Osteocyte (in vitro differentiated cells): Measurements from ENCODE around the gene TRIM44. TPM values are rescaled to one million over a fixed set of nuclear protein-coding genes. Genes with fewer than 3 reads are reported as not detected.
A peak's percentile ranks its signal among the peaks of the same experiment; 100 is the strongest.

ENCODE experiments used
- DNase-seq: peaks from one replicate; pipeline ENCODE4 v3.0.0; 2021; ENCODE audit warnings: mixed read lengths; ENCODE audit not compliant: unreplicated experiment; ENCODE audit errors: extremely low spot score
- H3K27ac Mint-ChIP-seq: one replicate; pipeline ENCODE4 v1.8.0; 2021; ENCODE audit warnings: mild to moderate bottlenecking, mixed read lengths; ENCODE audit not compliant: unreplicated experiment
- H3K27me3 Mint-ChIP-seq: one replicate; pipeline ENCODE4 v1.8.0; 2021; ENCODE audit warnings: mixed read lengths; ENCODE audit not compliant: unreplicated experiment
- H3K36me3 Mint-ChIP-seq: one replicate; pipeline ENCODE4 v1.8.0; 2021; ENCODE audit warnings: mixed read lengths; ENCODE audit not compliant: unreplicated experiment
- H3K4me1 Mint-ChIP-seq: one replicate; pipeline ENCODE4 v1.8.0; 2021; ENCODE audit warnings: mixed read lengths; ENCODE audit not compliant: unreplicated experiment
- H3K4me3 Mint-ChIP-seq: one replicate; pipeline ENCODE4 v1.8.0; 2021; ENCODE audit warnings: mild to moderate bottlenecking, moderate library complexity, mixed read lengths; ENCODE audit not compliant: unreplicated experiment
- H3K9me3 Mint-ChIP-seq: one replicate; pipeline ENCODE4 v1.8.0; 2021; ENCODE audit warnings: mixed read lengths; ENCODE audit not compliant: unreplicated experiment
- total RNA-seq: library from RNA; stranded (reverse); gene quantifications from 2 replicates; pipeline ENCODE4 v1.2.1, GENCODE V29; 2021
- TF ChIP-seq, protein P1 (sequence below): fragments of 200-600 bp; sonication (generic); IDR thresholded peaks from 2 replicates; pipeline ENCODE4 v1.5.0; 2021; ENCODE audit warnings: antibody characterized with exemption, mild to moderate bottlenecking, moderate library complexity

TRIM44 gene
- total RNA-seq, 1 donor from 2014 or later = 79.9 TPM

GRCh38 chr11:35678471-35678870, 15.9 kb downstream of the TRIM44 start:
- DNase-seq = no peak
- no peaks in the 10 kb centered on the region for H3K27me3 Mint-ChIP-seq
- no peak overlapping the region for H3K27ac Mint-ChIP-seq
- peaks cover 42% of the 10 kb centered on the region for H3K4me1 Mint-ChIP-seq
- TF ChIP-seq, protein P1, sequence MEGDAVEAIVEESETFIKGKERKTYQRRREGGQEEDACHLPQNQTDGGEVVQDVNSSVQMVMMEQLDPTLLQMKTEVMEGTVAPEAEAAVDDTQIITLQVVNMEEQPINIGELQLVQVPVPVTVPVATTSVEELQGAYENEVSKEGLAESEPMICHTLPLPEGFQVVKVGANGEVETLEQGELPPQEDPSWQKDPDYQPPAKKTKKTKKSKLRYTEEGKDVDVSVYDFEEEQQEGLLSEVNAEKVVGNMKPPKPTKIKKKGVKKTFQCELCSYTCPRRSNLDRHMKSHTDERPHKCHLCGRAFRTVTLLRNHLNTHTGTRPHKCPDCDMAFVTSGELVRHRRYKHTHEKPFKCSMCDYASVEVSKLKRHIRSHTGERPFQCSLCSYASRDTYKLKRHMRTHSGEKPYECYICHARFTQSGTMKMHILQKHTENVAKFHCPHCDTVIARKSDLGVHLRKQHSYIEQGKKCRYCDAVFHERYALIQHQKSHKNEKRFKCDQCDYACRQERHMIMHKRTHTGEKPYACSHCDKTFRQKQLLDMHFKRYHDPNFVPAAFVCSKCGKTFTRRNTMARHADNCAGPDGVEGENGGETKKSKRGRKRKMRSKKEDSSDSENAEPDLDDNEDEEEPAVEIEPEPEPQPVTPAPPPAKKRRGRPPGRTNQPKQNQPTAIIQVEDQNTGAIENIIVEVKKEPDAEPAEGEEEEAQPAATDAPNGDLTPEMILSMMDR = no peak
- no peak overlapping the region for H3K4me3 Mint-ChIP-seq
- no peaks in the 10 kb centered on the region for H3K9me3 Mint-ChIP-seq
- no peaks in the 10 kb centered on the region for H3K36me3 Mint-ChIP-seq

DNA sequence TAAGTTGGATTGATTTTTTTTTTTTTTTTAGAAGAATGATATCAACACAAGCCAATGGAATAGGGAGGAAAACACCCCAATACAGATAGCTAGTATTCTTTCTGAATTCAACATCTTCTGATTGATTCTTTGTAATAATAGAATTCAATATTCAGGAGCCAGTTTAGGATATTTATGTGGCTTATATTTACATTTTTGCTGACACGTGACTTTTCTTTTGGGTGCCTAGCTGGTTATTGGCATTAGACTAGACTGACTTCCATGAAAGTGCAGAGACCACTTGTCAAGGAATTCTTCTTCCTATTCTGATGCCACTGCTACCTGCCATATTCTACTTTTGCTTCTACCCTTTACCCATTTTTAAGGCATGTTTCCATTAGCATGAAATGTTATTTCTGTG, 16.4 kb downstream of the TRIM44 start:
- Mint-ChIP-seq H3K9me3 (no peaks in the 10 kb centered on the region), H3K4me3 (no peak overlapping the region), H3K27ac (no peak overlapping the region), H3K4me1 (peaks cover 42% of the 10 kb centered on the region), H3K27me3 (no peaks in the 10 kb centered on the region), H3K36me3 (no peaks in the 10 kb centered on the region)
- TF ChIP-seq, protein P1 = no peak
- DNase-seq = no peak

DNA sequence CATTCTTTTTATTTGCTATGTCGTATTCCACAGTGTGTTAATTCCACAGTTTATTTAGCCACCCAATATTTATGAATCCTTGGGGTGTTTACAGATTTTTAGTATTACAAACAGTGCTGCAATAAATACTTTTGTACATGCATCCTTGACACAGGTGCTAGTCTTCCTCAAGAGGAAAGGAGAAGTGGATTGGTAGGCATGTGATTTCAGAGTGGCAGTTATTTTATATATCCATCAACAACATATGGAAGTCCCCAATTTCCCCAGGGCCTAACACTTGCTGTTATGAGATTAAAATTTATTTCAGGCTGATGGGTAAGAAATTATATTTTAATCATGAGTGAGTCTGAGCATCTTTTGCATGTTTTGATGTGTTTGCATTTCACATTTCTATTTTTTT, 17.9 kb downstream of the TRIM44 start:
- no peak for DNase-seq
- peaks cover 5% of the 10 kb centered on the region for H3K36me3 Mint-ChIP-seq
- H3K9me3 Mint-ChIP-seq = no peaks in the 10 kb centered on the region
- H3K4me1 Mint-ChIP-seq = peaks cover 33% of the 10 kb centered on the region
- no peaks in the 10 kb centered on the region for H3K27me3 Mint-ChIP-seq
- TF ChIP-seq, protein P1 = no peak
- H3K4me3 Mint-ChIP-seq = no peak overlapping the region
- no peak overlapping the region for H3K27ac Mint-ChIP-seq

DNA sequence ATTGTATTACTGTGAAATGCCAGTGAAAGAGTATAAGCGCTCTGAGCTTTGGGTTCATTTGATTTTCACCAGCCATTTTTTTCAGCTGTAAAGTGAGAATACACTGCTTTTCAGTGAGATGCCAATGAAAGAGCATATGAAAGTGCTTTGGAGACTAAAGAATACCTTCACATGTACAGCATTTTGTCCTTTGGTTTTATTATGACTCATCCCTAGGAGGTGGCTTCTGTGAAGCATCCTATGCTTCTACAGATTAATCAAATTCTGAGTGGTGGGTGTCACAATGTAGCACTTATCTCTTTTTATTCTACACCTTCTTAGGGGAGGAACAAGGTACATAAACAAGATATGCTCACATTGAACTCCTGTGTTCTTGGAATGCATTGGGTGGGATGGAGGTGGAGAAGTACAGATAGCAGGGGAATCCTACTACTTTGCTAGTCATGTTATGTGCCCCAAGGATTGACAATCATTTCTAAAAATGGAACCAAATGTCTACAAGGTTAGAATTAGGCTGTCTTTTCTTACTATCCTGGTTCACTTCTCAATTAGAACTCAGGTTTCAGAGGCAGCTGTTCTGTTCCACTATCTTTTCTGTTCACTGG, 18.7 kb downstream of the TRIM44 start:
- Mint-ChIP-seq H3K27ac (no peak overlapping the region), H3K27me3 (no peaks in the 10 kb centered on the region), H3K9me3 (no peaks in the 10 kb centered on the region), H3K4me3 (no peak overlapping the region), H3K4me1 (peaks cover 27% of the 10 kb centered on the region), H3K36me3 (peaks cover 11% of the 10 kb centered on the region)
- TF ChIP-seq, protein P1 = no peak
- no peak for DNase-seq

DNA sequence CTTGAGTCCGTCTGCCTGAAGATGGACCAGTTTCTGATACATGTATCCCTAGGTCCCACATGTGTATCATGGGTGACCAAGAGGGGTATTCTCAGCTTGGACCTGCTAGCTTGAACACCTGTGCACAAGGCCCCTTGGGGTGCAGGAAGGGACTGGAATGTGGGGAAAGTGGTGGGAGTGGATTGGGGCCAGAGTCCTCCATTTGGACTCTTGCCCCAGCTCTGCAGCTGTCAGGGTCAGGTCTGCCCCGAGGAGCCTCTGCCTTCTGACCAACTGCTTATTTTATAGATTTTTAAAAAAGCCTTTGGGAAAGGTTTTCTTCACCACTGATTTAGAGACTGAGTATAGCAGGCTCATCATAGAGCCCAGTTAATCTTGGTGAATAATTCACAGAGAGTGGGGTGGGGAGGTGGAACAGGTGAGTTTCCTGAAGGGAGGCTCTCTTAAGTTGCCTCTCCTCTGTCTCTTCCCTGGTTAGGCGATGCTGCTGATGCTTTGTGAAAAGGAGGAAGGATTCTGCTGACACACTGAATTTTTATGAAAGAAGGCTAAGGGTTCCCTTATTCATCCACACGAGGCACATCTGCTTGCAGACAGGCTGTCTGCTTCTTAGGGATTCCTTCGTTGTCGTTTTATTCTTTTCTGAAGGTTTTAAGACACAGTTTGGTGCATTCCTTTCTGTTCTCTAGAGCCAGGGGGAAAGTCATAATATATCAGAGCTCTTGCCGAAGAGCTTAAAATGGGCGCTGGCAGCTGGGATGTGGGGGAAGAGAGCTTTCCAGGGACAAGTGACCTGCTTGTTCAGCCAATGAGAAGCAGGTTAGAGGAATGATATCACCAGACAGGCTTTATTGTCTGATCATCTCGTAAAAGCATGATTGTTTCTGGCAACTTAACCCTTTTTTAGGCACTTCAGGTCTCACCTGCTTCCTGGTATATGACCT, 19.9 kb downstream of the TRIM44 start:
- H3K4me3 Mint-ChIP-seq = no peak overlapping the region
- DNase-seq = no peak

More for the DNA sequence above, 19.9 kb downstream of the TRIM44 start:
- peaks cover 18% of the 10 kb centered on the region for H3K4me1 Mint-ChIP-seq
- peak overlapping the region; percentile 23 for H3K27ac Mint-ChIP-seq
- H3K36me3 Mint-ChIP-seq = peaks cover 23% of the 10 kb centered on the region
- no peaks in the 10 kb centered on the region for H3K9me3 Mint-ChIP-seq
- no peaks in the 10 kb centered on the region for H3K27me3 Mint-ChIP-seq
- TF ChIP-seq, protein P1 = no peak
